GM18520 (cell line): ENCODE results near the gene USP40.

Source experiments
- ATAC-seq: cut with Tn5 transposase; IDR thresholded peaks from one replicate; pipeline ENCODE4 v1.9.1; 2021; ENCODE audit not compliant: unreplicated experiment

USP40 gene

DNA sequence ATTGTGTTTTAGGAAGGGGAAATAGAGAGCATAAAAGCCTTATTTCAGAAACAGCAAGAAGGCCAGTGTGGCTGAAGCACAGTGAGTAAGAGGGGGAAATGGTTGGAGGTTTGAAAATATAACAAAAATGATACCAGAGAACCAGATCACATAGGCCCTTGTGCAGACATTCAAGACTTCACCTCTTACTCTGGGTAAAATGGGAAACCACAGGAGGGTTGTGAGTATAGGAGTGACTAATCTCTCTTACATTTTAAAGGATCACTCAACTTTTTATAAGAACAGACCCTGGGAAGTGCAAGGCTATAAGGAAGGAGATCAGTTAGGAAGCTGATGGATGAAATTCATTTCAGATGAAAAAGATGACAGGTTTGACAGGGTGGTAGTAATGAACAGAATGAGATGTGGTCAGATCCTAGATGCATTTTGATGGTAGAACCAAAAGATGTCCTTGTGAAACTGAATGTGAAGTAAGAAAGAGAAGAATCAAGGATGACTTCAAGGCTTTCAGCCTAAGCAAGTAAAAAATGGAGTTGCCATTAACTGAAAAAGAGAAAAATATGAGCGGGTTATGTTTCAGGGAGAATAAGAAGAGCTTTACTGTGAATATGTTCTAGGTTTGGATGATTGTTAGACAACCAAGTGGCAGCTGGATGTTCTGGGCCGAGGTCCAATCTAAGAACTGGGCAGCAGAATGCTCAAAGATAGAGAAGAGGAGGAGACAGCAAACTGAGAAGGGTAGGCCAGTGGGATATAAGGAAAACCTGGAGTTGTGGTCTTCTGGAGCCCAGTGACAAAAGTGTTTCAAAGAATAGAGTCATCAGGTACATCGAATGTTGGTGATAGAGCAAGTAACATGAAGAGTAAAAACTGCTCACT lies 65.1 kb downstream of the USP40 start:
- no peak for ATAC-seq

DNA sequence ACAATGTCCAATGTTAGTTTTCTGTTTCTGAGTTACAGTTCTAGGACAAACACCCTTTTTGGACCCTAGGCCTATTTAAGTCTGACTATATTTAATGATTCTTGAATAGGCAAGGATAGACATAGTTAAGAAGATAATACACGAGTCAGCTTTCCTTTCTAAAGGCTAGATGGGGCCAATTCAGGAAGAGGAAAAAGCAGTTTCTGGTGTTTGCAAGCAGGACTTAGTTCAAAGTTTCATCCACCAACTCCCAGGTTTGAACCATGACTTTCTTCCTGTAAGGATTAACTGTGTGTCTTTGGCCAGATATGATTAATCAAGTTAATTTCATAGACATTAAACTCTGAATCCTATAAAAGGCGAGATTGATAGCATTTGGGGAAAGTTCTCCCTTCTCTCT lies 66.7 kb downstream of the USP40 start:
- ATAC-seq: no peak

DNA sequence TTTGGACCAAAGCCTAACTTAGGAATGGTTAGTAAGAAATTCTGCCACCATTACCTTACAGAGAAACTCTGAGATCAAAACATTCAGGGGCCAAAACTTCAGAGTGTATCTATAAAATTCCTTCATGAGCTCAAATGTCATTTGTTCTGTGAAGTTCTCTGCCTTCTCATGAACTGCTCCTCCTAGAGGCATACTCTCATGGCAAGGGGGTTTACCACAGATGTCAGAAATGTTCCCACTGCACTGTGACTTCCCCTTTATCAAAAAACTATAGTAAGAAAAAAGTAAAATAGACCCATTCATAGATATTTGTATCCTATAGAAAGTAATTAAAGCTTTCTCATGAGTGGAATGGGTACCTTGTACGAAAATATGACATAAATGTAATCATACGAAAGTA lies 68.5 kb downstream of the USP40 start:
- ATAC-seq: no peak

DNA sequence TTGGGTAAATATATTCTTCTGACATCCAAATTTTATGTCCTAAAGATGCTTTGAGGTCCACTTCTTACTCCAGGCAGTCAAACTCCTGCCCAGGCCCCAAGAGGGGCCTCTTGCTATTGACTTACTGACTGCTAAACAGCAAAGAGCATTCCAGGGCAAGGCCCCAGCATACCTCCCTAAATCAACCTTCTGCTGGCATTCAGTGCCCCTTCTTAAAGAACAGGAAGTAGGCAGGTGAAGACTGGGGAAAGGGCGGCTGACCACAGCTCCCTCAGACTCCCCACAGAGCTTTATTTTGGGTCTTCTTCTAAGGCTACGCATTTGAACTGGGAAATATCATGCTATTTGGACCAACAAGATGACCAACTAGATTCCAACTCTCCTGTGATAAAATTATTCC lies 68.9 kb downstream of the USP40 start:
- no peak for ATAC-seq

DNA sequence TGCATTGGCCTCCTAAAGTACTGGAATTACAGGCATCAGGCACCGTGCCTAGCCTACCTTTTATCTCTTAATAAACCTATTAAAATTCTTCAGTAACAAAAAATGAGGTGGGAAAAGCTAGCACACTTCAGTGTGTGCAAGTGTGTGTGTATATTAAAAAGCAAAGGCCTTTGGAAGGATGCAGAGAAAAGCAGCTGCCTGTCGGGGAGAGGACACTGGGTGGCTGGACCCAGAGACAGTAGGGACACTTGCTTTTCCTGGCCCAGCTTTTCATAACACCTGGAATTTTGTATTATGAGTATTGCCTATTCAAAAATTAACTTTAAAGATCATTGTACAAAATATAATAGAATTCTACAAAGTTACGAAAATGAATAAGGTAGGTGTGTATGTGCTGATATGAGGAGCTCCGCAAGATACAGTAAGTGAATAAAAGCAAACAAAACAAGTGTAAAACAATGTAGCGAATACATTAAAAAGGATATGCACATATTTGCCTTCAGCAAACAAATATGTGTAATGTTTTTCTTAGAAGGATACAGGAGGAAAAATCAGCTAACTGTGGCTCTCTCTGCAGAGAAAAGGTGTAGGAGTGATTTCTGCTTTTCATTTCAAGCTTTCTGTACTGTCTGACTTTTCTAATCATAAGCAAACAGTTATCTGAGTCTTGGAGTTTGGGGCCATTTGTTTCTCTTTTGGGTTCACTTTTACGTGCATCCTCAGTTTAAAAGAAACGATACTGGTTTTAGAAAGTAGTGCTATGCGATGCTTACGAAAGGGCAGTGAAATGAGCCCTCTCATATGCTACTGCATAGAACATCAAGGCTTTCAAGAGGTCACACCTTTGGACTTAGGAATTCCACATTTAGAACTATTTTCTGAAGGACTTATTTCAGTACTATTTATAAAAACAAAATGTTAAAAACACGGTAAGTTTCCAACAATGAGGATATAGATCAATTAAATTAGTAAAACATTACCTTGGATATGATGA lies 70.8 kb downstream of the USP40 start:
- no peak for ATAC-seq

DNA sequence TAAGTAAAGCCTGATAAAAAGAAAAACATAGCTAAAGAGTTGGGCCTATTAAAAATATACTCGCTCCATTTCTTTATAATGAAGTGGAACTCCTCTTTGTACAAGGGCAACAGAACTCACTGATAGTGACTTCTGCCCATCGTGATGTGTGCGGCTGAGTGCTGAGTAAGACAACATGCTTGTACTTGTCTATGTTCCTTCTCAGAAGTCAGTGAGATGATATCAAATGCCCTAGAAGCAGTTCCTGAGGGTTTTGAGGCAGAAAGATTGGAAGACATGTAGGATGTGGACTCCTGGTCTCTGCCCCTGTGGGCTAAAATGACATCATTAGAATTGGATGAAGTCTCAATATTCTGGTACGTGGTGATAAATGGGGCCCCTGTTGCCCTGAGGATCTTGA lies 73.8 kb downstream of the USP40 start:
- ATAC-seq: no peak

DNA sequence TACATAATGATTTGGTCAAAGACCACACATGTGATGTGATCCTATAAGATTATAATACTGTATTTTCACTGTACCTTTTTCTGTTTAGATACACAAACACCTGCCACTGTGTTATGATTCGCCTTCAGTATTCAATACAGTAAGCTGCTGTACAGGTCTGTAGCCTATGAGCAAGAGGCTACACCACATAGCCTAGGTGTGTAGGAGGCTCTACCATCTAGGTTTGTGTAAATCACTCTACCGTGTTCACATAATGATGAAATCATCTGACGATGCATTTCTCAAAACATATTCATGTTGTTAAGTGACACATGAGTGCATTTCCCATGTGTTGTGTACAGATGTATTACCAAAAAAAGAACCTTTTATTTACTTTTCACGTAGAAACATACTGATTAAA lies 74.5 kb downstream of the USP40 start:
- no peak for ATAC-seq

DNA sequence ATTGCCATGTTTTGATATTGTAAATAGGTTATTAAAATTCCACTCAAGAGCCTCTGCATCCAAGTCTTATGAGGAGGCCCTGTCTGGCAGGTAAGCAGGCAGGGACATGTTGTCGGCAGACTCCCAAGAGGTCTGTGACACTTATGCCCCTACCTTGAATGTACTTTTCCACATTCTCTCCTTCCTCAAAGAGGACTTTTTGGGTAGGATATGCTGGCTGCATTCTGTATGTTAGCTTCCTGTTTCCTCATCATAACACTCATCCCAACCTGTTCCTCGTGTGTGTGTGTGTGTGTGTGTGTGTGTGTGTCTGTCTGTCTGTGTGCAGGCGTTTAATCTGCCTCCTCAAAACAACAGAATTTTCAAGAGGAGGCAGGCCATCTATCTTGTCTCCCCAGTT lies 75.3 kb downstream of the USP40 start:
- no peak for ATAC-seq

DNA sequence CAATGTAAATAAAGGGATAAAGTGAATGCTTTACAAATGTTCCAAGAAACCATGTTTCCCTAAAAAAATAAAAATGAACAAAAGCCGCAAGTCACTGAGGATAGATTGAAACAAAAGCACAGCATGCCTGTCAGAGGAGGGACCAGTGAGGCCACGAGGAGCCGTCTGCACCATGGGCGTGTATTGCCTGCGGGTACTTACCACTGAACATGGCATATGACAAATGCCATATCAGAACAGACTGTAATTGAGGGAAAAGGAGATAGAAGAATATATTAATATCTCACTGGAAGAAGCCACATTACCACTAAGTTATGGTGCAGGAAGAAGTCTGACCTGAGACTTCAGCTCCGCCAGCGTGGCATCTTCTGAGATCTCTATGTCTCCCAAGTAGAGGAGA lies 75.8 kb downstream of the USP40 start:
- ATAC-seq: no peak

DNA sequence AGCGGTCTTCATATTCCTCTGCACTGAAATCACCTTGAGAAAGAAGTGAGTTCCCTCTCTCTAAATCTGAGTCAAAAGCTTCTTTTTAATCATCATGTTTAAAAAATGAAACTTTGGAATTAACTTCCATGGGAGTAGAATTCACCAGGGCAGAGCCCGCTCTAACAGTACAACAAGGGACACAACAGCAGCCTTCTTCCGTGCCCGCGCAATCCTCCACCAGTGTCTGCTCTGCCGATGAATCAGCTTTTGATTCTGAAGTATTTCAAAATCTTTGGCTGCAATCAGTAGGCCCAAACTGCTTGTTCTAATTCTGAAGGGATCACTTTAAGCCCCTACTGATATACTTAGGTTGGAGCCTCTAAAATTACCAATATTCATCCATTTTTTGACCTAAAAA lies 76.9 kb downstream of the USP40 start:
- no peak for ATAC-seq

DNA sequence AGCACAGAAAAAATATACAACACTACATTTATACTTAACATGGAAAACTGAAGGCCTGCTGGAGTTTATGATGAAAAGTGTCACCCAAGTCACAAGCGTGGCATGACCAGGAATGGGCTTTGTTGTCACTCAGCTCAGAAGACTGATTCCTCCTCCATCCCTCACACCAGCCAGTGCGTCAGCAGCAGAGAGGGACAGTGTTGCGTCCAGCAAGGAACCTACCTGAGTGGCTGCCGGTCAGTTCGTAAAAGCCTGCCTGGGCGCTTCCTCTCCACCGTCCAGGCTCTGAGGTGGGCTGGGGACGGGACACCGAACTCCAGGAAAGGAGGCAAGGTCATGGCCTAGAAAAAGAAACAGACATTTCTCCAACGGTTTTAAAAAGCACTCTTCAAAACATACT lies 77.4 kb downstream of the USP40 start:
- no peak for ATAC-seq

DNA sequence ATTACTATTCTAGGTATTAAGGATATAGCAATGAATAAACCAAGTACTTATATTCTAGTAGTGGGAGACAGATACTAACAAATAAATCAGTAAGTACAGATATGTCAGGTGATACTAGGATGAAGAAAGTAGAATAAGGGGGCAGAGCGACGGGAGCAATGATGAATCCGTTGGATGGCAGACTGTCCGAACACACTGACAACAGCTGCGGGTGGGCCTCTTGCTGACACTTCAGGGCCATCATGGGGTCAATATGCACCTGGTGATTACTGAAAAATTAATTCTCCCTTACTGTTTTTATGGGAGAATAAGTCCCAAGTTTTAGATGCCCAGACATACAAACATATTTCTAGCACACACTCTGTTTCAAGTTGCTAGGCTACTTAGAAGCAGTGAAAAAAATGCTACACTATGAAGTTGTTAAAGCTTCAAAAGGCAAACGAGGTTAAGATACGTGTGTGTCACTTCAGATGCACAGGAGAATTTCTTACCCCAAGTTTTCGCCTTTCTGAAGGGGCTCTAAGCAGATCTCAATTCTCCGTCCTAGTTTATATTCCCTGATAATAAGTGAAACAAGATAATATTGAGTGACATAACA lies 78.7 kb downstream of the USP40 start:
- no peak for ATAC-seq

DNA sequence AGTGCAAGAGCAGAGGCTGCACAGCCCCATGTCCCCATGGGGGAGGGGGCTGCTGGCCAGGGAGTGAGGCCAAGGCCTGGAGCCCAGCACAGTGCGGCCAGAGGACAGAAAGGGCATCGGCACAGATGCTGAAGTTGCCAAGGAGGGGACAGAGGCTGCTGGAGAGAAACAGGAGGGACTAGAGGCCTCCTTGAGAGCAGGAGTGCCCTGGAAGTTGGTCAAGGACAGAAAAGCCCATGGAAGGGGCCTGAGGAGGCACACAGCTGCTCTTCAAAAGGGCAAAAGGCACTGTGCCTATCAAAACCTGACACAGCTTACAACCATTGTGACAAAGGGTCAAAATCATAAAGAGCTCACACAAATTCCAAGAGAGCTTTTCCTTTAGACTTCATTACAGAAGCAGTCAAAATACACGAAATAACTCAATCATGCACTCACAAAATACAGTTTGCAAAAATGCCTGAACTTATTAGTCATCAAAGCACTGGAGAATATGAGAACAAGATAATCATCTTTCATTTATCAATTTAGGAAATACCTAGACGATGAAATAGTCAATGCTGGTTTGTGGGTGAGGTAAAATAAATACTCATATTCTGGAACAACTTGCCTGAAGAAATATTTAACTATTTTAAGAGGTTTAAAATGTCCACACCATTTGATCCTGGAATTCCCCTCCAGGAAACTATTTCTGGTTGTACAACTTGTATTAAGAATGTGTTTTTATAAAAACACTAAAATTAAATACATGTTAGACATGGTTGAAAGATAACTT lies 79.6 kb downstream of the USP40 start:
- no peak for ATAC-seq

DNA sequence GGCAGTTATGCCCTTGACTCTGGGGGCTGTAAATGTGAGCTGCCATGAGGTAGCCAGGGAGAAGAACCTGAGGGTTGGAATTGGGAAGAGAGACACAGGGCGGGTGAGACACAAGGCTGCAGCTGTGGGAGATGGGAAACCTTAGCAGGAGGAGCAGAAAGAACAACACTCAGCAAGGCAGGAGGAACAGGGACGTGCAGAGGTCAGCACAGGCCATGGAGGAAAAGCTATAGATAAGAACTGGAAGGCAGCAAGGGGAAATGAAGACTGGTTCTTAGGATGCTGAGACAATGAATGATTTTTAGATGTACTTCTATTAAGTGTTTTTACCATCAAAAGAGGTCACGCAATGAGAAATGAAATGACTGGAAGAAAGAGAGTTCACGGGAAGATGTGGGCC lies 80.2 kb downstream of the USP40 start:
- no peak for ATAC-seq

DNA sequence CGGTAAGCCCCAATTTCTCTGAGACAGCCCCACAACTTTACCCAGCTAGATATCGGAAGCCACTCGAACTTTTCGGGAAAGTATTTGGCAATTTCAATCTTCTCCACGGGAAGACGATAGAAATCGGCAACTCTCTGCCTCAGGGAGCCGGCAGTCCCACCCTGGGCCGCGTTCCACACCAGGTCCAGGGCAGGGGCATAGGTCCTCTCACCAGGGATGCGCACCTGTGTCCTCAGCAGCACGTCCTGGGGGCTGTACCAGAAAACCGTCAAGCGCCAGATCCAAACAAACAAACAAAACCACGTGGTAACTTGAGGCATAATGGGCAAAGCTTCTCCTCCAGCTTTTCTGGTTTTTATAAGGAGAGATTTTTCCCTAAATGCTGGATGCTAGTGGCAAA lies 80.9 kb downstream of the USP40 start:
- no peak for ATAC-seq

DNA sequence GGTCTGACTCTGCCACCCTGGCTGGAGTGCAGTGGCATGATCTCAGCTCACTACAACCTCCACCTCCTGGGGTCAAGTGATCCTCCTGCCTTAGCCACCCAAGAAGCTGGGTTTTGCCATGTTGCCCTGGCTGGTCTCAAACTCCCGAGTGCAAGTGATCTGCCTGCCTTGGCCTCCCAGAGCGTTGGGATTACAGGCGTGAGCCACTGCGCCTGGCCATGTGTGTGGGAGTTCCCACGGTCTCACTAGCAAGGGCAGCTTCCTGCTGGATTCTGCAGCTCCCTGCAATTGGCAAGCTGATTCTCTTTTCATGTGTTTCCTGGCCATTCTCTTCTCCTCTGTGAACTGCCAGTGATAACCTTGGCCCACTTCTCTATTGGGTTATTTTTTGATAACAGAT lies 84.0 kb downstream of the USP40 start:
- no peak for ATAC-seq

DNA sequence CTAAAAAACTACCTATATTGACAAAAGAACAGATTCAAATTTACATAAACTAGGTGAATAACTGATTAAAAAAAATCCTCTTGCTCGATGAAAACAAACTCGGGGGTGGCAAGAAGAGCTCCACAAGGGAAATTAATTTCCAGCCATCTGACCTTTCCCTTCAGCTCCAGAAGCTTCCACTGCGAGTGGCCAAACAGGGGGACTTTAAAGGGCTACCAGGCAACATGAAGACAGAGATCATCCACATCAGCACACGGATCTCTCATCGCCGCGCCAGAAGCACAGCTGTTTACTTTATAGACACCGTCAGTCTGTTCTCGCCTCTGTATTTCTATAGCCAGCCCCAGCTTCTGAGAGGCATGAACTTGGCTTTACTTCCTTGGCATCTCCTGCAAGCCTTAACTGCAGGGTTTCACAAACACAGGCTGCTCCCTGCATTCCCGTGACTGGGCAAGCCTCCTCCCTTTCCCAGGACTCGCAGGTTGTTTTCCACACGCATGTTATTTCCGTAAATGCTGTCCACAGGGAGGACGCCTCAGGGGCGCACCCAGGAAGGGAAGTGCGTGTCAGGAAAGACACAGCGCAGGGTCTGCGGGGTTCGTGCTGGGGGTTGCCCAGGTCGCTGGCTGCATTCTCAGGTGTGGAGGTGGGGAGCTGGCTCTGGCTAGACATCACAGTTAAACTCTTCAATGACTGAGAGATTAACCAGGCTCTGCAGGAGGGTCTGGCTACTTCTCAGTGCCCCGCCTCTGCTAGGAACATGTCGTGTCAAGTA lies 85.0 kb downstream of the USP40 start:
- ATAC-seq: no peak

DNA sequence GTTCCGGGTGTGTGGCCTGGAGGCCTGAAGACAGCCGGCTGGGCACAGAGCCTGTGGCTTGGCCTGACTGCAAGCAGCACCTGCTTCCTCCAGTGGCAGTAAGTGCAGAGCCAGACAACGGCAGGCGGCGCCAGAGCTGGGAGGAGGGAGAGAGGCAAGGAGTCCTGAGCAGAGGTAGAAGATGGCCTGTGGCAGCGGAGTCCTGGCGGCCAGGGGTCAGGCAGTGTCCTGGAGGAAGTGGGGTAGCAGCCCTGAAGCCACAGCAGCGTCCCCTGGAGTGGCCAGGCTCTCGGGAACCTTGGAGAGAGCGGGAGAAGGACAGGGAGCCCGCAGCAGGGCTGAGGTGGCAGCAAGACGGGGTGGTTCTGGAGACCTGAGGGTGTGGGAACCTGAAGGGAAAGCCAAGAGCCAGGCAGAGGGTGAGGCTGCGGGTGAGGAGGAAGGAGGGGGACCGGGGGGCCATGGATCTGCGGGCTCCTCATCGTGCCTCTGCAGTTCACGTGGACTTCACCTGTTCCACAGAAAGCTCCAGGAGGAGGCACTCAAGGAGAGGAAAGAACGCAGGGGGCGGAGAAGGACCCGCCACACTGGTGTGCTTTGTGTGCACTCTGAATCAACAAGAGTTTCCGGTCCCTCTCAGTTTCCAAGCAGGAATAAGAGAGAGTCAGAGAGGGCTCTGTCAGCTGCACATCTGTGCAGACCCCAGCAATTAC lies 85.9 kb downstream of the USP40 start:
- ATAC-seq: no peak
